Activated CD8-positive, alpha-beta memory T cell treated with anti-CD3 and anti-CD28 coated beads, Interleukin-2, amount 10 ng/mL, durations not matched to agents 7 days and 5 days (primary cell): ENCODE results near the gene ZNF304. TPM values are rescaled to one million over a fixed set of nuclear protein-coding genes. Genes with fewer than 3 reads are reported as not detected.

Experiments used
- ATAC-seq: fragments of 150-1000 bp; cut with Tn5 transposase; one replicate; pipeline ENCODE4 v1.10.0; 2021; ENCODE audit warnings: moderate library complexity
- CTCF ChIA-PET: fragments of 350-600 bp; sonication (Branson Sonifier 250); formaldehyde crosslinking; loops from one replicate; lab custom pipeline; 2021; ENCODE audit warnings: antibody characterized with exemption; lab: Charles Lee
- DNase-seq: peaks from one replicate; pipeline ENCODE4 v3.0.0-alpha.2; 2020
- H3K27ac Mint-ChIP-seq: one replicate; pipeline ENCODE4 v1.8.0; 2021; ENCODE audit warnings: mild to moderate bottlenecking, mixed read lengths
- H3K27me3 Mint-ChIP-seq: one replicate; pipeline ENCODE4 v1.8.0; 2021; ENCODE audit warnings: mixed read lengths
- H3K36me3 Mint-ChIP-seq: one replicate; pipeline ENCODE4 v1.8.0; 2021; ENCODE audit warnings: mild to moderate bottlenecking, mixed read lengths
- H3K4me1 Mint-ChIP-seq: one replicate; pipeline ENCODE4 v1.8.0; 2021; ENCODE audit warnings: mixed read lengths
- H3K4me3 Mint-ChIP-seq: one replicate; pipeline ENCODE4 v1.8.0; 2021; ENCODE audit warnings: mild to moderate bottlenecking, moderate library complexity, mixed read lengths
- H3K9me3 Mint-ChIP-seq: one replicate; pipeline ENCODE4 v1.8.0; 2022; ENCODE audit warnings: low read depth, mixed read lengths
- total RNA-seq, 2 experiments: library from RNA; stranded (reverse); gene quantifications; one replicate each; pipeline ENCODE4 v1.2.3, GENCODE V29; 2021

Gene ZNF304
- total RNA-seq, result 10 to 100 TPM in 1 of 2 experiments, 1 to 10 TPM in 1; 9.3 to 10.2 TPM

GRCh38 chr19:57350877-57351805 lies at the start of gene ZNF304:
ZNF304 (plus strand) TSS chr19:57351271; CDS start chr19:57351665, 394 bp downstream.
- CTCF ChIA-PET, result interaction anchor here (1.0 to 2.0 kb wide), 4 partner anchors 9 to 71 kb away, joined by 3 to 5 read pairs (median 4); partner anchors contain the start of genes TRAPPC2B, ZNF460, ZNF547 and ZNF548
- H3K9me3 Mint-ChIP-seq, result peaks cover 10% of the 10 kb centered on the region
- peaks cover 44% of the 10 kb centered on the region for H3K36me3 Mint-ChIP-seq
- peak within 1 kb of the TSS; percentile 93 for H3K27ac Mint-ChIP-seq
- peaks cover 2% of the 10 kb centered on the region for H3K27me3 Mint-ChIP-seq
- peaks cover 32% of the 10 kb centered on the region for H3K4me1 Mint-ChIP-seq
- ATAC-seq (peak; percentile 100), DNase-seq (peak; percentile 95)
- peak within 1 kb of the TSS; percentile 93 for H3K4me3 Mint-ChIP-seq

DNA sequence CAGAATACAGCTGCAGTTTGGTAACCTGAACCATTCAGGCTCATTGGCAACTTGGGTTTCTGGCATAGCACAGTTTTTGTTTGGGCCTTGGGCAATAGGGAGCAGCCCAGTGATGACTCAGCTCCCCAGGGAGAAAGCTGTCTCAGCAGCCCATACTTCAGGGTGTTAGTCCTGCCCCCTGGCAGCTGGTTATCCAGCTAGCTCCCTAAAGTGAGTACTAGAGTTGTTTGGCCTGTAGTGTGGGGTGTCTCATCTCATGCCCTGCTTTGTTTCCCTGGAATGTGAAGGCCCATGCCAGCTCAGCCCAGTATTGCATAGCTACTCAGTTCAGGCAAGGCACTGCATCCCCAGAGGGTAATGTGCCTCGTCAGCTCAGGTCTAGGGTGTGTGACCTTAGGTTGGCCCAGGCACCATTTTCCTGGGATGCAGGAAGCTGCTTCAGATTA lies 49.0 kb upstream of the ZNF304 start:
- no peak overlapping the region for H3K4me3 Mint-ChIP-seq
- no peak for ATAC-seq
- H3K9me3 Mint-ChIP-seq, result peaks cover 9% of the 10 kb centered on the region
- H3K4me1 Mint-ChIP-seq, result peaks cover 2% of the 10 kb centered on the region
- CTCF ChIA-PET, result interaction anchor here (0.8 to 1.0 kb wide), 2 partner anchors 9 to 14 kb away, joined by 3 read pairs; no protein-coding TSS in a partner anchor
- no peak overlapping the region for H3K27ac Mint-ChIP-seq
- H3K36me3 Mint-ChIP-seq, result peaks cover 82% of the 10 kb centered on the region
- DNase-seq, result no peak
- H3K27me3 Mint-ChIP-seq, result no peaks in the 10 kb centered on the region

DNA sequence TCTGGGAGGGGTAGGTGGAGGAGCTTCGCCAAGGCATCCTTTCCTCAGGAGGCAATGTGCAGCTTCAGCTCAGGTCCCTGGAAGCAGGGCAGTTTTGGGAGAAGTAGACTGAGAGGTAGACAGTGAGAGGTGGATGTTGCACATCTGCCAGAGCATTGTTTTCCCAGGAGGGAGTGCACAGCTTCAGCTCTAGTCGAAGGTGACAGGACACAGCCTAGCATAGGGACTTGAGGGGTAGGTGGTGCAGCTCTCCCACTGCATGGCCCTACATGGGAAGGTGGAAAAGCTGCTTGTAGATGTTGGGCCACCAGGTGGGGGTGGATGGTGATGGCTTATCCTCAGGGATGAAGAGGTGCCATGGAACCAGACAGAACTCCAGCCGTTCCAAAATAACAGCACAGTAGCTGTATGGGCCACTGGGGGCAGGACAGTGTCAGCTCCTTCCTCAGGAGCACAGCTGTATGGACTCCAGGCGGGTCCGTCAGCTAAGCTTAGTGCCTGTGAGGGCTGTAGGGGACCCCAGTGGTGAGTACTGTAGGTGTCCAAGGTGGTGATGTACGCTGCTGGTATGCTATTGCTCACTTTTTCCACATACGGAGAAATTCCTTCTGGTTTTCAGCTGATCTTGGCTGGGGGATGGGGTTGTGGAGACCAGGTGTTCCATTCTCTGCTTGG lies 48.2 kb upstream of the ZNF304 start:
- CTCF ChIA-PET, result no interaction called here
- Mint-ChIP-seq H3K27ac (no peak overlapping the region), H3K9me3 (peaks cover 5% of the 10 kb centered on the region), H3K4me1 (no peaks in the 10 kb centered on the region), H3K27me3 (no peaks in the 10 kb centered on the region), H3K4me3 (no peak overlapping the region), H3K36me3 (peaks cover 75% of the 10 kb centered on the region)
- DNase-seq (no peak), ATAC-seq (no peak)

DNA sequence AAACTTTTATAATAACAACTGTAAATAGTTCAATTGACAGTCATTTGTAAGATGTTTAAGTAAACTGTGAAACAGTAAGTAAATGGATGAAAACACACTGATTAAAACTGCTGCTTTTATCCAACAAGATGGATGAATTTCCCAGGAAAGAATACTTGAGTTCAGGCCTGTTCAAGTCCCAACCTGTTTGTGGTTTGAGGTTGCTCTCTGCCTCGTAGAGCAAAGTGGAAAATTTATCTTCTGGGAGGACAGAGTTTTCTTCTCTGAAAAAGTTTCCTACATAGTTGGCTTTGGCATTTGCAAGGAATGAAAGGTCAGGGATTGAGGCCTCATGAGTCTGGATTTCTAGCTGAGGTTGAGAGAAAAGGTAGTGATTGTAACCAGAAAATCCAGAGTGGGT lies 46.0 kb upstream of the ZNF304 start:
- DNase-seq, result no peak
- Mint-ChIP-seq H3K27ac (no peak overlapping the region), H3K9me3 (peaks cover 7% of the 10 kb centered on the region), H3K36me3 (peaks cover 67% of the 10 kb centered on the region), H3K27me3 (no peaks in the 10 kb centered on the region), H3K4me1 (peaks cover 8% of the 10 kb centered on the region), H3K4me3 (no peak overlapping the region)
- CTCF ChIA-PET, result no interaction called here
- ATAC-seq, result no peak

GRCh38 chr19:57308514-57308913 lies 42.6 kb upstream of the ZNF304 start:
- CTCF ChIA-PET, result no interaction called here
- peaks cover 6% of the 10 kb centered on the region for H3K27me3 Mint-ChIP-seq
- peaks cover 8% of the 10 kb centered on the region for H3K4me1 Mint-ChIP-seq
- H3K27ac Mint-ChIP-seq, result no peak overlapping the region
- H3K36me3 Mint-ChIP-seq, result peaks cover 34% of the 10 kb centered on the region
- DNase-seq (no peak), ATAC-seq (no peak)
- H3K9me3 Mint-ChIP-seq, result peaks cover 7% of the 10 kb centered on the region
- no peak overlapping the region for H3K4me3 Mint-ChIP-seq

DNA sequence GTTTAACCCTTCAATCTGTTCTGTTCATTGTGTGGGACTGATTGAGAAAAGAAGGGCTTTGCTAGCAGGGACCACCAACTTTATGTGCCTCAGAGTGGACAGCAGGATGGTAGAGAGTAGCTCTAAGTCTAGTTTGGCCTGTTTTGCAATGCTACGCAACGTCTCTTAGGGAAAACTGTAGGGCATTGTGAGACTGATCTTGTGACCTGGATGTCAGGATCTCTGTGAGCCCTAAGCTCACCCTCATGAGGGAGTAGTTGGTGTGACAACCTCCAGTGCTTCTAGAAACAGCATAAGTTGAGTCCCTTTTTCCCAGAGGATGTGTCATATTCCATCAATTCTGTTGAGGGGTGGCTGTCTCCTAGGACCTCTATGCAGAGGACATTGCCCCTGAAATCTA lies 40.3 kb upstream of the ZNF304 start:
- H3K4me3 Mint-ChIP-seq, result no peak overlapping the region
- DNase-seq (no peak), ATAC-seq (no peak)
- H3K36me3 Mint-ChIP-seq, result peaks cover 16% of the 10 kb centered on the region
- CTCF ChIA-PET, result interaction anchor here (1.2 kb wide), 1 partner anchor 9 kb away, joined by 3 read pairs; no protein-coding TSS in a partner anchor
- H3K27me3 Mint-ChIP-seq, result peaks cover 25% of the 10 kb centered on the region
- no peak overlapping the region for H3K27ac Mint-ChIP-seq
- H3K9me3 Mint-ChIP-seq, result peaks cover 7% of the 10 kb centered on the region
- peaks cover 8% of the 10 kb centered on the region for H3K4me1 Mint-ChIP-seq

GRCh38 chr19:57314146-57314545 lies 36.9 kb upstream of the ZNF304 start:
- CTCF ChIA-PET, result no interaction called here

DNA sequence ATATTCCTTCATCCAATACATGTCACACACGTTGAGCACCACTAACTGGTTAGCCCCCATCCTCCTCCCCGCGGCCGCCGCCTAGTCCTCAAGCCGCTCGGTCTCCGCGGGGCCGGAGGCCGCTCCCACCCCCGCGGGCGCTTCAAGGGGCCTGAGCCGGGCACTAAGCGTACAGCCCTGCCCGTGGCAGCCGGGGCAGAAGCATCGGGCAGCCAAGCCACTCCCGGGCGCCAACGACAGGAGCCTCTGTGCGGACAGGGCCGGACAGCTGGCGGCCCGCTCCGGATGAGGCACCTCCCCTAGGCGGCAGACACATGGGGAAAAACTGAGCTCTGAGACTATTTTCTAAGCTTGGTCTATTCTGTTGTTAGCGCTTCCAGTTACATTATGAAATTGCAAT lies 33.6 kb upstream of the ZNF304 start:
- CTCF ChIA-PET, result no interaction called here
- peaks cover 4% of the 10 kb centered on the region for H3K36me3 Mint-ChIP-seq
- DNase-seq (no peak), ATAC-seq (no peak)
- peaks cover 20% of the 10 kb centered on the region for H3K4me1 Mint-ChIP-seq
- H3K4me3 Mint-ChIP-seq, result no peak overlapping the region
- peaks cover 44% of the 10 kb centered on the region for H3K27me3 Mint-ChIP-seq
- no peak overlapping the region for H3K27ac Mint-ChIP-seq
- no peaks in the 10 kb centered on the region for H3K9me3 Mint-ChIP-seq

More at GRCh38 chr19:57314146-57314545, 36.9 kb upstream of the ZNF304 start:
- peaks cover 4% of the 10 kb centered on the region for H3K4me1 Mint-ChIP-seq
- peaks cover 3% of the 10 kb centered on the region for H3K9me3 Mint-ChIP-seq
- peaks cover 2% of the 10 kb centered on the region for H3K36me3 Mint-ChIP-seq
- H3K4me3 Mint-ChIP-seq, result no peak overlapping the region
- no peak overlapping the region for H3K27ac Mint-ChIP-seq
- H3K27me3 Mint-ChIP-seq, result peaks cover 44% of the 10 kb centered on the region
- DNase-seq (no peak), ATAC-seq (no peak)

GRCh38 chr19:57319869-57320179 lies 31.2 kb upstream of the ZNF304 start:
- H3K27me3 Mint-ChIP-seq, result peaks cover 29% of the 10 kb centered on the region
- H3K4me3 Mint-ChIP-seq, result peak overlapping the region; percentile 77
- H3K4me1 Mint-ChIP-seq, result peaks cover 25% of the 10 kb centered on the region
- no peak for DNase-seq
- CTCF ChIA-PET, result no interaction called here
- peaks cover under 1% of the 10 kb centered on the region for H3K9me3 Mint-ChIP-seq
- peaks cover 23% of the 10 kb centered on the region for H3K36me3 Mint-ChIP-seq
- peak overlapping the region; percentile 96 for H3K27ac Mint-ChIP-seq
- ATAC-seq, result peak; percentile 7

DNA sequence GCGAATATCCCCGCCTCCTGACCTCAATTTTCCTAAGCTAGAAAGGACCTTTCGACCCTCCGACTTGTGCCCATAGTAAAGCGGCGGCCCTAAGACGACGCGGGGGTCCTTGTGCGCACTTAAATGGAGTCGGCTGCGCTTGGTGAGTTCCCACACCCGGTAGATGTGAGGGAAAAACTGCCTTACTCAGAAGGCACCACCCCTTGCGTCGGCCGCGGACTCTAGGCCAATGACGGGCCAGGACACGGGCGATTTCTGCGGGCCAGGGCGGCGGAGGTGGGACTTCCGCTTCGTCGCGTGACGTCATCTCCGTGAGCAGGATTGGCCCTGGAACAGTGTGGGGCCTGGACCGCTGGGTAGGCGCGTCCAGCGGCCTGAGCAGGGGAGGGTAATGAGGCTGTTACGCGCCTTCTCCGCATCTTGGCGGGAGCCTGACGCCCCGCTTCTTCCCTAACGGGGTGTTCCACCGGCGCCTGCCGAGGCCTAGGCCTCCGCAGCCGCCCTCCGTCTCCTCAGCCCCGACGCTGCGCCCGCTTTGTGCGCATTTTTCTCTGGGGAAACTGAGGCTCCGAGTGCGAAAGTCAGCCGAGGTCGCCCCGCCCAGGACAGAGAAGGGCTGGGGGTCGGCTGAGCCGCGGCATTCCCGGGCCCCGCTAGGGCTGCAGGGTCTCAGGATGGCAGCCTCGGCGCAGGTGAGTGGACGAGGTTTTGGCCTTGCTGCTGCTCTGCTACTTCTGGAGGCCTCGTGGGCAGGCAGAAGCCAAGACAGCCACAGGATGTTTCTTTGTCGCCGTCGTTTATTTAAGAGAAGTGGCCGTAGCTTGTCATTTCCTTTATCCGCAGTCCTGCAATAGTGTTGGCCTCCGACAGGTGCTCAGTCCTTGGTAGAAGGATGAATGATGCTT lies 30.6 kb upstream of the ZNF304 start, which contains the start of gene ZNF543:
TSS of gene ZNF543 (plus strand) at position 293 of the 905 bp plus-strand sequence. CDS start at position 675, 382 bp downstream.
- CTCF ChIA-PET, result interaction anchor here (0.6 kb wide), 1 partner anchor 37 kb away, joined by 3 read pairs; no protein-coding TSS in a partner anchor
- ATAC-seq, result peak; percentile 98
- Mint-ChIP-seq H3K27ac (peak within 1 kb of the TSS; percentile 96), H3K4me1 (peaks cover 25% of the 10 kb centered on the region), H3K4me3 (peak within 1 kb of the TSS; percentile 77), H3K36me3 (peaks cover 30% of the 10 kb centered on the region), H3K9me3 (peaks cover 3% of the 10 kb centered on the region), H3K27me3 (peaks cover 23% of the 10 kb centered on the region)
- peak; percentile 96 for DNase-seq

DNA sequence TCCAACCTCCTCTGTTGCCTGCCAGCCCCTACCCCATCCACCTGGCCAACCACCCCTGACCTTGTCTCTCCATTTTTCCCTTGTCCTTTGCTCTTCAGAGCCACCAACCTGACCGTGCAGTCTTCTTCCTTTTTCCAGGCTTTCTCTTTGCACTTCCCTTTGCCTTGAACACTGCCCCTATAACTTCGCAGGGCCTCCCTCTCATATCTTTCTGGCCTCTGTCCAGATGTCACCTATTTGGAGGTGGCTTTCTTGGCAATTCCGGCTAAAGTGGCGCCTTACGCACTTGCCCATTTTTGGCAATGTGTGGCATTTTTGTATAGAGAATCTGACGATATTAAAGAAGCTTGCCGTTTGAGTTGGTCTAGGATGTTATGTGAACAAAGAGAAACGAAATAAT lies 30.0 kb upstream of the ZNF304 start:
- Mint-ChIP-seq H3K4me3 (peak overlapping the region; percentile 77), H3K36me3 (peaks cover 36% of the 10 kb centered on the region), H3K27ac (peak overlapping the region; percentile 96), H3K4me1 (peaks cover 25% of the 10 kb centered on the region), H3K27me3 (peaks cover 16% of the 10 kb centered on the region), H3K9me3 (peaks cover 3% of the 10 kb centered on the region)
- CTCF ChIA-PET, result interaction anchor here (0.6 kb wide), 1 partner anchor 38 kb away, joined by 3 read pairs; no protein-coding TSS in a partner anchor
- ATAC-seq (no peak), DNase-seq (no peak)

- H3K36me3 Mint-ChIP-seq, result peaks cover 43% of the 10 kb centered on the region
- H3K27me3 Mint-ChIP-seq, result peaks cover 10% of the 10 kb centered on the region
- peak overlapping the region; percentile 77 for H3K4me3 Mint-ChIP-seq
- H3K9me3 Mint-ChIP-seq, result peaks cover 3% of the 10 kb centered on the region
- ATAC-seq (no peak), DNase-seq (no peak)
- H3K4me1 Mint-ChIP-seq, result peaks cover 25% of the 10 kb centered on the region
- H3K27ac Mint-ChIP-seq, result peak overlapping the region; percentile 96
- CTCF ChIA-PET, result no interaction called here
Observed at GRCh38 chr19:57321751-57322150, 29.3 kb upstream of the ZNF304 start.
